ENCODE measurements around the gene STK40. TPM values are rescaled to one million over a fixed set of nuclear protein-coding genes. Genes with fewer than 3 reads are reported as not detected.

STK40 gene
- total RNA-seq, 2 donors from 2014 or later, result 58.2 to 76.1 TPM

- Mint-ChIP-seq H3K4me1 (ENCODE audit: low read depth in 2 of 2) (peaks cover 59 to 71% of the 10 kb centered on the region in 2 donors), H3K27me3 (no peaks in the 10 kb centered on the region), H3K27ac (peak overlapping the region; percentile 79 to 80), H3K4me3 (no peak overlapping the region), H3K9me3 (no peaks in the 10 kb centered on the region), H3K36me3 (no peaks in the 10 kb centered on the region)
- ATAC-seq (no peak), DNase-seq (ENCODE audit: low spot score) (no peak)
These were observed 5.5 kb downstream of the STK40 start for GRCh38 chr1:36380143-36380619.

- Mint-ChIP-seq H3K4me3 (peak overlapping the region; percentile 39), H3K9me3 (no peaks in the 10 kb centered on the region), H3K4me1 (ENCODE audit: low read depth in 2 of 2) (peaks cover 57 to 71% of the 10 kb centered on the region in 2 donors), H3K36me3 (no peaks in the 10 kb centered on the region), H3K27me3 (no peaks in the 10 kb centered on the region), H3K27ac (peak overlapping the region; percentile 79 to 80)
- no peak for DNase-seq (ENCODE audit: low spot score)
- no peak for ATAC-seq
These were observed 7.8 kb downstream of the STK40 start for GRCh38 chr1:36377791-36378492.

GRCh38 chr1:36372617-36373016, 13.1 kb downstream of the STK40 start:
- DNase-seq (ENCODE audit: low spot score) (no peak), ATAC-seq (no peak)
- Mint-ChIP-seq H3K4me1 (ENCODE audit: low read depth in 2 of 2) (peaks cover 48 to 50% of the 10 kb centered on the region in 2 donors), H3K36me3 (no peaks in the 10 kb centered on the region), H3K9me3 (no peaks in the 10 kb centered on the region), H3K27me3 (no peaks in the 10 kb centered on the region), H3K4me3 (no peak overlapping the region), H3K27ac (peak overlapping the region; percentile 97 to 98)

- no peaks in the 10 kb centered on the region for H3K36me3 Mint-ChIP-seq
- DNase-seq (ENCODE audit: low spot score) (peak; percentile 83), ATAC-seq (peak; percentile 19 to 58)
- no peak overlapping the region for H3K4me3 Mint-ChIP-seq
- H3K27me3 Mint-ChIP-seq, result no peaks in the 10 kb centered on the region
- peak overlapping the region in 1 of 2 donors; percentile 68 for H3K27ac Mint-ChIP-seq
- peaks cover 46 to 50% of the 10 kb centered on the region in 2 donors for H3K4me1 Mint-ChIP-seq (ENCODE audit: low read depth in 2 of 2)
- no peaks in the 10 kb centered on the region for H3K9me3 Mint-ChIP-seq
These were observed 16.5 kb downstream of the STK40 start for GRCh38 chr1:36369061-36369861.

- no peaks in the 10 kb centered on the region for H3K9me3 Mint-ChIP-seq
- no peaks in the 10 kb centered on the region for H3K27me3 Mint-ChIP-seq
- ATAC-seq, result no peak
- H3K4me1 Mint-ChIP-seq (ENCODE audit: low read depth in 2 of 2), result peaks cover 32 to 36% of the 10 kb centered on the region in 2 donors
- H3K36me3 Mint-ChIP-seq, result no peaks in the 10 kb centered on the region
- no peak overlapping the region for H3K4me3 Mint-ChIP-seq
- H3K27ac Mint-ChIP-seq, result peak overlapping the region in 1 of 2 donors; percentile 86
- DNase-seq (ENCODE audit: low spot score), result no peak
These were observed 17.9 kb downstream of the STK40 start for GRCh38 chr1:36367798-36368197.

- Mint-ChIP-seq H3K27ac (peak overlapping the region in 1 of 2 donors; percentile 86), H3K9me3 (no peaks in the 10 kb centered on the region), H3K36me3 (no peaks in the 10 kb centered on the region), H3K27me3 (no peaks in the 10 kb centered on the region), H3K4me1 (ENCODE audit: low read depth in 2 of 2) (peaks cover 31 to 32% of the 10 kb centered on the region in 2 donors), H3K4me3 (no peak overlapping the region)
- DNase-seq (ENCODE audit: low spot score) (no peak), ATAC-seq (no peak)
These were observed 18.7 kb downstream of the STK40 start for GRCh38 chr1:36367066-36367465.

GRCh38 chr1:36366091-36366661, 19.5 kb downstream of the STK40 start:
- Mint-ChIP-seq H3K4me1 (ENCODE audit: low read depth in 2 of 2) (peaks cover 31 to 34% of the 10 kb centered on the region in 2 donors), H3K36me3 (no peaks in the 10 kb centered on the region), H3K9me3 (no peaks in the 10 kb centered on the region), H3K27ac (peak overlapping the region; percentile 28 to 86), H3K4me3 (no peak overlapping the region), H3K27me3 (no peaks in the 10 kb centered on the region)
- DNase-seq (ENCODE audit: low spot score), result no peak
- ATAC-seq, result peak; percentile 75 to 82

GRCh38 chr1:36365381-36365780, 20.3 kb downstream of the STK40 start:
- Mint-ChIP-seq H3K27ac (peak overlapping the region in 1 of 2 donors; percentile 86), H3K4me3 (no peak overlapping the region), H3K27me3 (no peaks in the 10 kb centered on the region), H3K36me3 (no peaks in the 10 kb centered on the region), H3K4me1 (ENCODE audit: low read depth in 2 of 2) (peaks cover 31 to 34% of the 10 kb centered on the region in 2 donors), H3K9me3 (no peaks in the 10 kb centered on the region)
- DNase-seq (ENCODE audit: low spot score), result no peak
- ATAC-seq, result no peak

GRCh38 chr1:36359911-36360550, 25.7 kb downstream of the STK40 start:
- no peaks in the 10 kb centered on the region for H3K9me3 Mint-ChIP-seq
- no peak overlapping the region for H3K4me3 Mint-ChIP-seq
- ATAC-seq (no peak), DNase-seq (ENCODE audit: low spot score) (no peak)
- H3K4me1 Mint-ChIP-seq (ENCODE audit: low read depth in 2 of 2), result peaks cover 0 to 9% of the 10 kb centered on the region in 2 donors
- H3K27ac Mint-ChIP-seq, result peak overlapping the region in 1 of 2 donors; percentile 72
- H3K27me3 Mint-ChIP-seq, result no peaks in the 10 kb centered on the region
- no peaks in the 10 kb centered on the region for H3K36me3 Mint-ChIP-seq

GRCh38 chr1:36359383-36359782, 26.3 kb downstream of the STK40 start:
- Mint-ChIP-seq H3K27ac (peak overlapping the region in 1 of 2 donors; percentile 72), H3K4me3 (no peak overlapping the region), H3K4me1 (ENCODE audit: low read depth in 2 of 2) (peaks cover 0 to 8% of the 10 kb centered on the region in 2 donors), H3K36me3 (no peaks in the 10 kb centered on the region), H3K9me3 (no peaks in the 10 kb centered on the region), H3K27me3 (no peaks in the 10 kb centered on the region)
- no peak for DNase-seq (ENCODE audit: low spot score)
- no peak for ATAC-seq

- Mint-ChIP-seq H3K36me3 (no peaks in the 10 kb centered on the region), H3K27ac (no peak overlapping the region), H3K9me3 (no peaks in the 10 kb centered on the region), H3K4me3 (no peak overlapping the region), H3K4me1 (ENCODE audit: low read depth in 2 of 2) (peaks cover 0 to 8% of the 10 kb centered on the region in 2 donors), H3K27me3 (no peaks in the 10 kb centered on the region)
- DNase-seq (ENCODE audit: low spot score), result no peak
- no peak for ATAC-seq
These were observed 27.1 kb downstream of the STK40 start for GRCh38 chr1:36358514-36359084.

- H3K9me3 Mint-ChIP-seq, result no peaks in the 10 kb centered on the region
- no peak overlapping the region for H3K4me3 Mint-ChIP-seq
- H3K36me3 Mint-ChIP-seq, result no peaks in the 10 kb centered on the region
- DNase-seq (ENCODE audit: low spot score) (no peak), ATAC-seq (no peak)
- no peaks in the 10 kb centered on the region for H3K27me3 Mint-ChIP-seq
- peaks cover 0 to 22% of the 10 kb centered on the region in 2 donors for H3K4me1 Mint-ChIP-seq (ENCODE audit: low read depth in 2 of 2)
- no peak overlapping the region for H3K27ac Mint-ChIP-seq
These were observed 29.9 kb downstream of the STK40 start for GRCh38 chr1:36355811-36356210.

- Mint-ChIP-seq H3K9me3 (no peaks in the 10 kb centered on the region), H3K36me3 (no peaks in the 10 kb centered on the region), H3K4me3 (no peak overlapping the region), H3K4me1 (ENCODE audit: low read depth in 2 of 2) (peaks cover 5 to 23% of the 10 kb centered on the region in 2 donors), H3K27me3 (no peaks in the 10 kb centered on the region), H3K27ac (no peak overlapping the region)
- ATAC-seq, result no peak
- no peak for DNase-seq (ENCODE audit: low spot score)
These were observed 31.2 kb downstream of the STK40 start for GRCh38 chr1:36354486-36354885.

Data from natural killer cell treated with Interleukin-12 subunit alpha and Interleukin-12 subunit beta and Interleukin-15 and Interleukin-18, amount 100 ng/mL, for 72 hours (primary cell).